SK-N-SH (cell line): ENCODE measurements around the gene MAPK4.

ENCODE experiments used
- EZH2phosphoT487 ChIP-seq: fragments of 200-600 bp; sonication (generic); IDR thresholded peaks from 2 replicates; pipeline ENCODE4 v1.6.1; 2017; ENCODE audit warnings: low read depth, mixed run types, mild to moderate bottlenecking, antibody characterized with exemption, moderate library complexity, borderline replicate concordance
- GABPA ChIP-seq: IDR thresholded peaks from 2 replicates; pipeline ENCODE4 v1.4.0; 2012; ENCODE audit warnings: low read depth, mild to moderate bottlenecking
- SIN3A ChIP-seq: IDR thresholded peaks from 2 replicates; pipeline ENCODE4 v1.6.1; 2012; ENCODE audit warnings: low read depth, mild to moderate bottlenecking, low read length, moderate library complexity, borderline replicate concordance
- TF ChIP-seq, protein P1 (sequence below): fragments of 200-600 bp; sonication (generic); IDR thresholded peaks from 2 replicates; pipeline ENCODE4 v1.6.1; 2017; ENCODE audit warnings: antibody characterized with exemption, mild to moderate bottlenecking, moderate library complexity

DNA sequence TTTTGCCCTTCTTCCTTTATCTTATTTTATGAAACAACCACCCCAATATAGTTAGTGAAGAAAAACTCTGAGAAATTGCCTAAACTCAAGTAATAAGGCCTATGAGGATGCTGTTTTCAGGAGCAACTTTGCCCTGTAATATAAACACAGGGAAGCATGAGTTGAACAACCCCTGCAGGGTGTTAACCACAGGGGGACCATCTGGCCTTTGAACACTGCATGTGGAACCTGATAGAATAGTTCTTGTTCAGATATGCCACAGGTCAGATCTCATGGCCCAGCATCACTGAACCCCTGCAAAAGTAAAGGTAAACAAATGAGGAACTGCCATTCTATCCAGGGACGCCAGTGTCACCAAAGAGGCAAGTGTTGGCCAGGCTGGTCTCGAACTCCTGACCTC, 82.6 kb downstream of the MAPK4 start:
- TF ChIP-seq, protein P1, sequence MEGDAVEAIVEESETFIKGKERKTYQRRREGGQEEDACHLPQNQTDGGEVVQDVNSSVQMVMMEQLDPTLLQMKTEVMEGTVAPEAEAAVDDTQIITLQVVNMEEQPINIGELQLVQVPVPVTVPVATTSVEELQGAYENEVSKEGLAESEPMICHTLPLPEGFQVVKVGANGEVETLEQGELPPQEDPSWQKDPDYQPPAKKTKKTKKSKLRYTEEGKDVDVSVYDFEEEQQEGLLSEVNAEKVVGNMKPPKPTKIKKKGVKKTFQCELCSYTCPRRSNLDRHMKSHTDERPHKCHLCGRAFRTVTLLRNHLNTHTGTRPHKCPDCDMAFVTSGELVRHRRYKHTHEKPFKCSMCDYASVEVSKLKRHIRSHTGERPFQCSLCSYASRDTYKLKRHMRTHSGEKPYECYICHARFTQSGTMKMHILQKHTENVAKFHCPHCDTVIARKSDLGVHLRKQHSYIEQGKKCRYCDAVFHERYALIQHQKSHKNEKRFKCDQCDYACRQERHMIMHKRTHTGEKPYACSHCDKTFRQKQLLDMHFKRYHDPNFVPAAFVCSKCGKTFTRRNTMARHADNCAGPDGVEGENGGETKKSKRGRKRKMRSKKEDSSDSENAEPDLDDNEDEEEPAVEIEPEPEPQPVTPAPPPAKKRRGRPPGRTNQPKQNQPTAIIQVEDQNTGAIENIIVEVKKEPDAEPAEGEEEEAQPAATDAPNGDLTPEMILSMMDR = no peak
- no peak for TF ChIP-seq GABPA
- TF ChIP-seq SIN3A = no peak
- TF ChIP-seq EZH2phosphoT487 = no peak
